Liver (tissue), 9 donors: ENCODE data around the gene ITFG1. TPM values are rescaled to one million over a fixed set of nuclear protein-coding genes. Genes with fewer than 3 reads are reported as not detected.

ENCODE experiments used
- DNase-seq: peaks from one replicate; pipeline ENCODE4 v3.0.0-alpha.2; 2017; ENCODE audit warnings: low spot score
- H3K27ac ChIP-seq, 2 donors: one replicate each; pipeline ENCODE4 v1.7.0; 2013; ENCODE audit warnings: inconsistent platforms in 2 of 2, low read length in 2 of 2, control low read depth in 1 of 2, low read depth in 1 of 2, mild to moderate bottlenecking in 1 of 2
- H3K27me3 ChIP-seq, 4 donors: one replicate each; pipeline versions ENCODE4 v1.6.1 to v1.7.0; 2013; ENCODE audit warnings: low read length in 3 of 4, inconsistent platforms in 1 of 4, mild to moderate bottlenecking in 1 of 4, moderate library complexity in 1 of 4; ENCODE audit not compliant: control insufficient read depth in 4 of 4, insufficient read depth in 4 of 4
- H3K36me3 ChIP-seq, 4 donors: one replicate each; pipeline versions ENCODE4 v1.6.1 to v1.7.0; 2013; ENCODE audit warnings: low read length in 3 of 4, mild to moderate bottlenecking in 3 of 4, low read depth in 1 of 4, moderate library complexity in 1 of 4; ENCODE audit not compliant: control insufficient read depth in 4 of 4, insufficient read depth in 3 of 4
- H3K4me1 ChIP-seq, 4 donors: one replicate each; pipeline versions ENCODE4 v1.6.1 to v1.7.0; 2013; ENCODE audit warnings: low read length in 3 of 4, mild to moderate bottlenecking in 3 of 4, moderate library complexity in 1 of 4; ENCODE audit not compliant: control insufficient read depth in 4 of 4, insufficient read depth in 4 of 4
- H3K4me3 ChIP-seq, 3 donors: one replicate each; pipeline versions ENCODE4 v1.6.1 to v1.7.0; 2013; ENCODE audit warnings: low read length in 3 of 3, control low read depth in 1 of 3, low read depth in 1 of 3, mild to moderate bottlenecking in 1 of 3
- H3K9ac ChIP-seq, 2 donors: one replicate each; pipeline ENCODE4 v1.7.0; 2013; ENCODE audit warnings: low read length in 2 of 2, mild to moderate bottlenecking in 2 of 2, moderate library complexity in 2 of 2, control low read depth in 1 of 2, low read depth in 1 of 2
- H3K9me3 ChIP-seq, 4 donors: one replicate each; pipeline versions ENCODE4 v1.6.1 to v1.7.0; 2013; ENCODE audit warnings: low read length in 3 of 4; ENCODE audit not compliant: control insufficient read depth in 4 of 4
- EGR1 ChIP-seq, 2 donors: IDR thresholded peaks; 2 replicates each; pipeline ENCODE4 v1.6.1; 2016 to 2018; ENCODE audit warnings: antibody characterized with exemption in 2 of 2, low read depth in 2 of 2
- FOXA2 ChIP-seq: IDR thresholded peaks from 2 replicates; pipeline ENCODE4 v1.6.1; 2016; ENCODE audit warnings: antibody characterized with exemption
- GABPA ChIP-seq, 2 donors: IDR thresholded peaks in 1 of 2; conservative IDR thresholded peaks in 1 of 2; 2 replicates each; pipeline ENCODE4 v1.6.1; 2016; ENCODE audit warnings: antibody characterized with exemption in 2 of 2, mild to moderate bottlenecking in 1 of 2, moderate library complexity in 1 of 2
- HNF4G ChIP-seq: IDR thresholded peaks from 2 replicates; pipeline ENCODE4 v1.6.1; 2016; ENCODE audit warnings: antibody characterized with exemption
- JUND ChIP-seq, 2 donors: IDR thresholded peaks; 2 replicates each; pipeline ENCODE4 v1.6.1; 2016; ENCODE audit warnings: antibody characterized with exemption in 2 of 2
- NR2F2 ChIP-seq: IDR thresholded peaks from 2 replicates; pipeline ENCODE4 v1.6.1; 2016; ENCODE audit warnings: antibody characterized with exemption
- RAD21 ChIP-seq, 2 donors: IDR thresholded peaks; 2 replicates each; pipeline ENCODE4 v1.6.1; 2016; ENCODE audit warnings: antibody characterized with exemption in 2 of 2, mild to moderate bottlenecking in 2 of 2
- REST ChIP-seq: IDR thresholded peaks from 2 replicates; pipeline ENCODE4 v1.6.1; 2016; ENCODE audit warnings: antibody characterized with exemption, mild to moderate bottlenecking
- YY1 ChIP-seq: IDR thresholded peaks from 2 replicates; pipeline ENCODE4 v1.6.1; 2016; ENCODE audit warnings: antibody characterized with exemption, mild to moderate bottlenecking
- ZBTB33 ChIP-seq: IDR thresholded peaks from 2 replicates; pipeline ENCODE4 v1.6.1; 2016; ENCODE audit warnings: antibody characterized with exemption
- WGBS: extraction: QIAGEN DNeasy Blood & Tissue Kit; methylation state at CpG from one replicate; pipeline ENCODE4 v1.1.7; 2013; 5-methylcytosine and 5-hydroxymethylcytosine counted together
- polyA plus RNA-seq, 2 donors: library from polyadenylated mRNA; stranded (reverse) in 1 of 2; unstranded in 1 of 2; fragments of 200-250 nt in 1 of 2; fragments of >200 nt in 1 of 2; fragmentation: Nextera tagmentation in 1 of 2; extraction: Ambion mirVana in 1 of 2; gene quantifications; one replicate each; pipeline versions ENCODE4 v1.2.1 to v1.2.3, GENCODE V29; 2013 to 2015
- total RNA-seq, 2 donors: library from RNA; depleted of rRNA; stranded (reverse); fragments of >200 nt; gene quantifications; one replicate each; pipeline ENCODE4 v1.2.3, GENCODE V29; 2014
- TF ChIP-seq, protein P1 (sequence below): IDR thresholded peaks from 2 replicates; pipeline ENCODE4 v1.6.1; 2016; ENCODE audit warnings: antibody characterized with exemption
- TF ChIP-seq, protein P2 (sequence below): fragments of 150-350 bp; IDR thresholded peaks from 2 replicates; pipeline ENCODE4 v1.5.1; 2017; ENCODE audit warnings: improper control_type of control experiment, low read depth, low read length; ENCODE audit not compliant: missing input control
- donor health status: healthy.
- donor health status: healthy.
- donor health status: healthy.
- donor health status: healthy.
- donor health status: healthy.

Gene ITFG1
- total and polyA plus RNA-seq, 4 donors: 31.1 to 51.0 (median 36.5) TPM

GRCh38 chr16:47125757-47126156, 335.1 kb downstream of the ITFG1 start (continued):
- TF ChIP-seq REST: no peak
- no peak for TF ChIP-seq EGR1 (IDR thresholded peaks at IDR 0.05; ENCODE audit: low read depth in 2 of 2)
- TF ChIP-seq GABPA (IDR thresholded peaks at IDR 0.05 in 1 of 2, conservative IDR thresholded peaks at IDR 0.05 in 1 of 2): no peak
- TF ChIP-seq HNF4G: no peak

DNA sequence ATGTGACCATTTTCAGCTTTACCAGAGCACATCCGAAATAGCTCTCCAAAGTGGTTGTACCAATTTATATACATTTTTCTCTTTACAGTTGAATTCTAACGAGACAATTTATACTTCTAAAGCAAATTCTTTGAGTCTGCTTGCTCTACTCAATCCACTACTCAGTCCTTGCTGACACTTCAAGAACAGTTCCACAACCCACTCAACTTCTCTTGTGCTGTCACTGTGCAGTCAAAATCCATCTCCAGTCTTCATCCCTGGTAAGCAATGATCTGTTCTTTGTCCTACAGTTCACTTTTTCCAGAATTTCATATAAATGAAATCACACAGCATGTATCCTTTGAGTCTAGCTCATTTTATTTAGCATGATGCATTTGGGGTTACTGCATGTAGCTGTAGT, 347.7 kb downstream of the ITFG1 start:
- H3K27ac ChIP-seq: no peak overlapping the region
- no peak overlapping the region for H3K9ac ChIP-seq
- TF ChIP-seq, protein P1, sequence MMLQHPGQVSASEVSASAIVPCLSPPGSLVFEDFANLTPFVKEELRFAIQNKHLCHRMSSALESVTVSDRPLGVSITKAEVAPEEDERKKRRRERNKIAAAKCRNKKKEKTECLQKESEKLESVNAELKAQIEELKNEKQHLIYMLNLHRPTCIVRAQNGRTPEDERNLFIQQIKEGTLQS: no peak
- TF ChIP-seq REST (no peak), GABPA (IDR thresholded peaks at IDR 0.05 in 1 of 2, conservative IDR thresholded peaks at IDR 0.05 in 1 of 2) (no peak), ZBTB33 (no peak), YY1 (no peak), RAD21 (IDR thresholded peaks at IDR 0.05) (no peak), EGR1 (IDR thresholded peaks at IDR 0.05; ENCODE audit: low read depth in 2 of 2) (no peak), JUND (IDR thresholded peaks at IDR 0.05) (no peak), HNF4G (no peak), FOXA2 (no peak), NR2F2 (no peak)
- TF ChIP-seq, protein P2, sequence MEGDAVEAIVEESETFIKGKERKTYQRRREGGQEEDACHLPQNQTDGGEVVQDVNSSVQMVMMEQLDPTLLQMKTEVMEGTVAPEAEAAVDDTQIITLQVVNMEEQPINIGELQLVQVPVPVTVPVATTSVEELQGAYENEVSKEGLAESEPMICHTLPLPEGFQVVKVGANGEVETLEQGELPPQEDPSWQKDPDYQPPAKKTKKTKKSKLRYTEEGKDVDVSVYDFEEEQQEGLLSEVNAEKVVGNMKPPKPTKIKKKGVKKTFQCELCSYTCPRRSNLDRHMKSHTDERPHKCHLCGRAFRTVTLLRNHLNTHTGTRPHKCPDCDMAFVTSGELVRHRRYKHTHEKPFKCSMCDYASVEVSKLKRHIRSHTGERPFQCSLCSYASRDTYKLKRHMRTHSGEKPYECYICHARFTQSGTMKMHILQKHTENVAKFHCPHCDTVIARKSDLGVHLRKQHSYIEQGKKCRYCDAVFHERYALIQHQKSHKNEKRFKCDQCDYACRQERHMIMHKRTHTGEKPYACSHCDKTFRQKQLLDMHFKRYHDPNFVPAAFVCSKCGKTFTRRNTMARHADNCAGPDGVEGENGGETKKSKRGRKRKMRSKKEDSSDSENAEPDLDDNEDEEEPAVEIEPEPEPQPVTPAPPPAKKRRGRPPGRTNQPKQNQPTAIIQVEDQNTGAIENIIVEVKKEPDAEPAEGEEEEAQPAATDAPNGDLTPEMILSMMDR: no peak
- H3K27me3 ChIP-seq: no peaks in the 10 kb centered on the region
- no peaks in the 10 kb centered on the region for H3K4me1 ChIP-seq
- no peaks in the 10 kb centered on the region for H3K36me3 ChIP-seq
- H3K9me3 ChIP-seq: no peaks in the 10 kb centered on the region
- DNase-seq: no peak
- no peak overlapping the region for H3K4me3 ChIP-seq
- 85% methylated on average over 2 of the region's 2 CpGs for WGBS
